Smooth muscle cell (in vitro differentiated cells): Measurements from ENCODE around the gene PTGIR. TPM values are rescaled to one million over a fixed set of nuclear protein-coding genes. Genes with fewer than 3 reads are reported as not detected.

Experiments
- DNase-seq: peaks from one replicate; lab custom pipeline; 2025; ENCODE audit not compliant: unreplicated experiment; lab: John Stamatoyannopoulos, UW
- H2AFZ ChIP-seq: fragments of 200-600 bp; sonication (generic); 2 replicates; pipeline ENCODE4 v1.6.0; 2016; ENCODE audit warnings: antibody characterized with exemption, low read depth, mild to moderate bottlenecking
- H3F3A ChIP-seq: fragments of 200-600 bp; sonication (generic); 2 replicates; pipeline ENCODE4 v1.6.0; 2017; ENCODE audit warnings: antibody characterized with exemption, low read depth
- H3K27ac ChIP-seq: fragments of 200-600 bp; sonication (generic); 2 replicates; pipeline ENCODE4 v1.5.1; 2016; ENCODE audit warnings: low read depth, mild to moderate bottlenecking
- H3K27me3 ChIP-seq: fragments of 200-600 bp; sonication (generic); 2 replicates; pipeline ENCODE4 v1.6.1; 2016; ENCODE audit warnings: low read depth, mild to moderate bottlenecking
- H3K36me3 ChIP-seq: fragments of 200-600 bp; sonication (generic); 2 replicates; pipeline ENCODE4 v1.5.1; 2016; ENCODE audit warnings: low read depth
- H3K4me1 ChIP-seq: fragments of 200-600 bp; sonication (generic); 2 replicates; pipeline ENCODE4 v1.5.1; 2016; ENCODE audit warnings: low read depth
- H3K4me2 ChIP-seq: fragments of 200-600 bp; sonication (generic); 2 replicates; pipeline ENCODE4 v1.6.0; 2016; ENCODE audit warnings: mild to moderate bottlenecking
- H3K4me3 ChIP-seq: fragments of 200-600 bp; sonication (generic); 2 replicates; pipeline ENCODE4 v1.5.1; 2016; ENCODE audit warnings: mild to moderate bottlenecking
- H3K79me2 ChIP-seq: fragments of 200-600 bp; sonication (generic); 2 replicates; pipeline ENCODE4 v1.6.0; 2016; ENCODE audit warnings: low read depth, mild to moderate bottlenecking
- H3K9ac ChIP-seq: fragments of 200-600 bp; sonication (generic); 2 replicates; pipeline ENCODE4 v1.6.0; 2016; ENCODE audit warnings: low read depth
- H3K9me3 ChIP-seq: fragments of 200-600 bp; sonication (generic); replicated peaks from 2 replicates; pipeline ENCODE4 v1.5.1; 2016; ENCODE audit warnings: low read depth
- H4K20me1 ChIP-seq: fragments of 200-600 bp; sonication (generic); 2 replicates; pipeline ENCODE4 v1.6.0; 2016; ENCODE audit warnings: low read depth
- WGBS: methylation state at CpG from one replicate; pipeline ENCODE4 v1.1.7; 2016; ENCODE audit warnings: low lambda C conversion rate; 5-methylcytosine and 5-hydroxymethylcytosine counted together
- polyA plus RNA-seq: library from polyadenylated mRNA; unstranded; fragments of >200 nt; fragmentation: Nextera tagmentation; extraction: Ambion mirVana; gene quantifications from 2 replicates; pipeline ENCODE4 v1.2.1, GENCODE V29; 2016
- total RNA-seq: library from RNA; depleted of rRNA; stranded (reverse); fragments of >200 nt; gene quantifications from 2 replicates; pipeline ENCODE4 v1.2.3, GENCODE V29; 2014
- TF ChIP-seq, protein P1 (sequence below): fragments of 200-600 bp; sonication (generic); IDR thresholded peaks from 2 replicates; pipeline ENCODE4 v1.5.1; 2017; ENCODE audit warnings: borderline replicate concordance, mild to moderate bottlenecking, antibody characterized with exemption; ENCODE audit not compliant: insufficient read depth, poor library complexity, severe bottlenecking

PTGIR gene
- total and polyA plus RNA-seq, 2 experiments from 2014 or later, result 0.09 to 0.81 TPM

DNA sequence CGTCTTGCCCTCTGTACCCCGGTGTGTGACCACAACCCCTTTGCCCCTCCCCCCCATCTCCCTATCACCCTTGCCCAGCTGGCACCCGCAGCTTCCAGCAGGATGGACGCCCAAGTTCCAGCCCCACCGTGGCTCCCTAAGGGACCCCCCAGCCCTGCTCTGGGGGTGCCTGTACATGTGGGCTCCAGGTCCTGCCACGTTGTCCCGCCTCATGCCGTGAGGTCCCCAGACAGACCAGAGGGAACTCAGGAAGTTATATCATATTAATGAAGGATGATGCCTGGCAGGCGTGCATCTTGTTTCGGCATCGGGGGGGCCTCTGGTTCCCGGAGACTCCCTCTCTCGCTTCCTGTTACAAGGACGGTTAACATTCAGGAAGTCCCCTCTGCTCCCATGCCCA, 1.6 kb upstream of the PTGIR start:
- TF ChIP-seq, protein P1, sequence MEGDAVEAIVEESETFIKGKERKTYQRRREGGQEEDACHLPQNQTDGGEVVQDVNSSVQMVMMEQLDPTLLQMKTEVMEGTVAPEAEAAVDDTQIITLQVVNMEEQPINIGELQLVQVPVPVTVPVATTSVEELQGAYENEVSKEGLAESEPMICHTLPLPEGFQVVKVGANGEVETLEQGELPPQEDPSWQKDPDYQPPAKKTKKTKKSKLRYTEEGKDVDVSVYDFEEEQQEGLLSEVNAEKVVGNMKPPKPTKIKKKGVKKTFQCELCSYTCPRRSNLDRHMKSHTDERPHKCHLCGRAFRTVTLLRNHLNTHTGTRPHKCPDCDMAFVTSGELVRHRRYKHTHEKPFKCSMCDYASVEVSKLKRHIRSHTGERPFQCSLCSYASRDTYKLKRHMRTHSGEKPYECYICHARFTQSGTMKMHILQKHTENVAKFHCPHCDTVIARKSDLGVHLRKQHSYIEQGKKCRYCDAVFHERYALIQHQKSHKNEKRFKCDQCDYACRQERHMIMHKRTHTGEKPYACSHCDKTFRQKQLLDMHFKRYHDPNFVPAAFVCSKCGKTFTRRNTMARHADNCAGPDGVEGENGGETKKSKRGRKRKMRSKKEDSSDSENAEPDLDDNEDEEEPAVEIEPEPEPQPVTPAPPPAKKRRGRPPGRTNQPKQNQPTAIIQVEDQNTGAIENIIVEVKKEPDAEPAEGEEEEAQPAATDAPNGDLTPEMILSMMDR, result no peak
- peaks cover 6% of the 10 kb centered on the region for H3F3A ChIP-seq
- H3K27me3 ChIP-seq, result no peaks in the 10 kb centered on the region
- no peak overlapping the region for H3K4me3 ChIP-seq
- no peaks in the 10 kb centered on the region for H4K20me1 ChIP-seq
- peaks cover 9% of the 10 kb centered on the region for H3K4me1 ChIP-seq
- H3K79me2 ChIP-seq, result no peaks in the 10 kb centered on the region
- no peak overlapping the region for H2AFZ ChIP-seq
- H3K27ac ChIP-seq, result no peak overlapping the region
- no peak for DNase-seq
- H3K9ac ChIP-seq, result no peak overlapping the region
- no peaks in the 10 kb centered on the region for H3K9me3 ChIP-seq
- H3K4me2 ChIP-seq, result no peak overlapping the region
- 93% methylated on average over 14 of the region's 14 CpGs for WGBS
- no peaks in the 10 kb centered on the region for H3K36me3 ChIP-seq

DNA sequence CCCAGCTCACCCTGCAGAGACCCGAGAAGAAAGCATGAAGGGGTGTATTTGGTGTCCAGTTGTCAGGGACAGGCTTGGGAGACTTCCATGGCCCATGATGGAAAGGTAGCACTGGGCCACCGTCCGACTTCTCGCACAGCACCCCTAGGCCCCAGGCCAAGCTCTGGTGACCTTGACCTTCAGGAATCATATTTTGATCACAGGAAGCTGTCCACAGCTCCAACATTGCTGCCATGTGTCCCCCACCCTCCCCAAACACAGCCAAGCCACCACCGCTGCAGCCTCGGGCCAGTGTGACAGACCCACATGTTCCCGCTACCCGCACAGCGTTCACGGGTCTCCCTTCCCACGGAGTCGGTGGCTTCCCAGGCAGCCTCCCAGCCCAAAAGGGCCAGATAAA, 842 bp upstream of the PTGIR start:
- Histone ChIP-seq H3K27ac (peak overlapping the region; percentile 67), H3K9ac (no peak overlapping the region), H3F3A (peaks cover 6% of the 10 kb centered on the region)

DNA sequence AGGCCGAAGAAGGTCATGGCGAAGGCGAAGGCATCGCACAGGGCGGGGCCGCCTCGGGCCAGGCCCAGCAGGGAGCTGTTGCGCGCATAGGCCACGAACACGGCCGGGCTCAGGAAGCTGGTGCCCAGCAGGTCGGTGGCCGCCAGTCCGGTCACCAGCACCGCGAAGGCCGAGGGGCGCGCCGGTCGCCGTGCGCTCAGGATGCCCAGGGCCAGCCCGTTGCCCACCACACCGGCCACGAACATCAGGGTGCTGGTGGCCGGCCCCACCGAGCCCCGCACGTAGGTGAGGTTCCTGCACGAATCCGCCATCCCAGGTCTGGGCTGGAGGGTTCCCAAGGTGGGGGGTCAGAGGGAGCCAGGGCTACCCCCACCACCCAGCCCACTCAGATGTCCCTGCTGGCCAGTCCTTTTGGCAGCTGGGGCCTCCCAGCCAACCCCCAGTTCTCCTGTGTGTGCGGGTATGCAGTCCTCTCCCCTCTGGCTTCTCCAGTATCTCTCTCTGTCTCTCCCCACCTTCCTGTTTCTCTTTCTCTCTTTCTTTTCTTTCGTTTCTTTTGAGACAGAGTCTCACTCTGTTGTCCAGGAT, 880 bp downstream of the PTGIR start:
- Histone ChIP-seq H3K9ac (no peak overlapping the region), H3K79me2 (no peaks in the 10 kb centered on the region), H3K9me3 (no peaks in the 10 kb centered on the region), H3K4me3 (no peak overlapping the region), H3K27ac (no peak overlapping the region), H3K4me2 (no peak overlapping the region), H3K36me3 (no peaks in the 10 kb centered on the region), H3F3A (peaks cover 6% of the 10 kb centered on the region), H3K4me1 (peaks cover 9% of the 10 kb centered on the region), H3K27me3 (no peaks in the 10 kb centered on the region), H4K20me1 (no peaks in the 10 kb centered on the region), H2AFZ (no peak overlapping the region)
- TF ChIP-seq, protein P1, result no peak
- no peak for DNase-seq
- 95% methylated on average over 34 of the region's 35 CpGs for WGBS

More for the DNA sequence above, 842 bp upstream of the PTGIR start:
- H3K79me2 ChIP-seq, result no peaks in the 10 kb centered on the region
- whole genome bisulfite sequencing, result 88% methylated on average over 12 of the region's 12 CpGs
- no peak overlapping the region for H3K4me2 ChIP-seq
- TF ChIP-seq, protein P1, result no peak
- no peaks in the 10 kb centered on the region for H3K36me3 ChIP-seq
- H4K20me1 ChIP-seq, result no peaks in the 10 kb centered on the region
- H3K4me3 ChIP-seq, result no peak overlapping the region
- H3K9me3 ChIP-seq, result no peaks in the 10 kb centered on the region
- H3K27me3 ChIP-seq, result no peaks in the 10 kb centered on the region
- no peak overlapping the region for H2AFZ ChIP-seq
- no peak for DNase-seq
- peaks cover 8% of the 10 kb centered on the region for H3K4me1 ChIP-seq

DNA sequence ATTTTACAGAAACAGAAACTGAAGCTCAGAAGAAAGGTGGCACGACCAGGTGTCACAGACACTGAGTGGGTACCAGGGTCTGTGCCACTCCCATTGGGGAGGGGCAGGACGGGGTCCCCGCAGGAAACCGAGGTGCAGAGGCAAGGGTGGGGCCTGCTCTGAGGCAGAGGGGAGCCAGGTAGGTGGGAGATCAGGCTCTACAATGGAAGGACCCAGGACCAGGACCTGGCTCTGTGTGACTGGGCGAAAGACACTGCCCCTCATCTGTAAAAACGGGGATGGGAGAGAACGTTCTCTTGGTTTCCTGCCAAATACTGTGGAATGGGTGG, 2.8 kb downstream of the PTGIR start:
- no peaks in the 10 kb centered on the region for H4K20me1 ChIP-seq
- peaks cover 6% of the 10 kb centered on the region for H3F3A ChIP-seq
- no peaks in the 10 kb centered on the region for H3K79me2 ChIP-seq
- TF ChIP-seq, protein P1, result no peak
- H2AFZ ChIP-seq, result no peak overlapping the region
- 97% methylated on average over 7 of the region's 7 CpGs for whole genome bisulfite sequencing
- DNase-seq, result no peak
- no peak overlapping the region for H3K27ac ChIP-seq
- no peak overlapping the region for H3K4me2 ChIP-seq
- H3K36me3 ChIP-seq, result no peaks in the 10 kb centered on the region
- H3K9me3 ChIP-seq, result no peaks in the 10 kb centered on the region
- peaks cover 9% of the 10 kb centered on the region for H3K4me1 ChIP-seq
- no peak overlapping the region for H3K4me3 ChIP-seq
- no peak overlapping the region for H3K9ac ChIP-seq
- no peaks in the 10 kb centered on the region for H3K27me3 ChIP-seq
